Parathyroid adenoma (tissue), 2 donors: ENCODE measurements around the gene SPATA2L.

ENCODE experiments used
- H2AFZ ChIP-seq: fragments of 300-600 bp; sonication (generic); one replicate; pipeline ENCODE4 v1.7.0; 2017; ENCODE audit warnings: antibody characterized with exemption, mild to moderate bottlenecking
- H3K27ac ChIP-seq: fragments of 300-600 bp; sonication (generic); one replicate; pipeline ENCODE4 v1.7.0; 2017
- H3K27me3 ChIP-seq: fragments of 300-600 bp; sonication (generic); one replicate; pipeline ENCODE4 v1.7.0; 2017; ENCODE audit warnings: low read length; ENCODE audit not compliant: control insufficient read depth, insufficient read depth
- H3K36me3 ChIP-seq: fragments of 300-600 bp; sonication (generic); one replicate; pipeline ENCODE4 v1.7.0; 2017; ENCODE audit warnings: low read length; ENCODE audit not compliant: control insufficient read depth, insufficient read depth
- H3K4me1 ChIP-seq: fragments of 300-600 bp; sonication (generic); one replicate; pipeline ENCODE4 v1.7.0; 2017; ENCODE audit warnings: control low read depth
- H3K4me2 ChIP-seq: fragments of 300-600 bp; sonication (generic); one replicate; pipeline ENCODE4 v1.7.0; 2017; ENCODE audit warnings: low read length
- H3K4me3 ChIP-seq: fragments of 300-600 bp; sonication (generic); one replicate; pipeline ENCODE4 v1.7.0; 2017; ENCODE audit warnings: low read depth, low read length
- H3K79me2 ChIP-seq: fragments of 300-600 bp; sonication (generic); one replicate; pipeline ENCODE4 v1.7.0; 2017; ENCODE audit warnings: control low read depth
- H3K9ac ChIP-seq: fragments of 300-600 bp; sonication (generic); one replicate; pipeline ENCODE4 v1.7.0; 2017; ENCODE audit warnings: mild to moderate bottlenecking
- H3K9me3 ChIP-seq: fragments of 300-600 bp; sonication (generic); one replicate; pipeline ENCODE4 v1.7.0; 2017; ENCODE audit warnings: low read length; ENCODE audit not compliant: control insufficient read depth
- TF ChIP-seq, protein P1 (sequence below): fragments of 300-600 bp; sonication (generic); IDR thresholded peaks from one replicate; pipeline ENCODE4 v1.7.0; 2017; ENCODE audit warnings: antibody characterized with exemption, mild to moderate bottlenecking
- donor health status: primary hyperparathyroidism.

Gene SPATA2L

GRCh38 chr16:89717688-89718505 is 16.4 kb upstream of the SPATA2L start:
- Histone ChIP-seq H3K4me3 (no peak overlapping the region), H3K9me3 (no peaks in the 10 kb centered on the region), H3K27me3 (no peaks in the 10 kb centered on the region), H3K79me2 (peaks cover 13% of the 10 kb centered on the region), H3K27ac (no peak overlapping the region), H3K4me2 (no peak overlapping the region), H3K4me1 (no peaks in the 10 kb centered on the region), H3K36me3 (no peaks in the 10 kb centered on the region), H2AFZ (no peak overlapping the region), H3K9ac (no peak overlapping the region)
- TF ChIP-seq, protein P1, sequence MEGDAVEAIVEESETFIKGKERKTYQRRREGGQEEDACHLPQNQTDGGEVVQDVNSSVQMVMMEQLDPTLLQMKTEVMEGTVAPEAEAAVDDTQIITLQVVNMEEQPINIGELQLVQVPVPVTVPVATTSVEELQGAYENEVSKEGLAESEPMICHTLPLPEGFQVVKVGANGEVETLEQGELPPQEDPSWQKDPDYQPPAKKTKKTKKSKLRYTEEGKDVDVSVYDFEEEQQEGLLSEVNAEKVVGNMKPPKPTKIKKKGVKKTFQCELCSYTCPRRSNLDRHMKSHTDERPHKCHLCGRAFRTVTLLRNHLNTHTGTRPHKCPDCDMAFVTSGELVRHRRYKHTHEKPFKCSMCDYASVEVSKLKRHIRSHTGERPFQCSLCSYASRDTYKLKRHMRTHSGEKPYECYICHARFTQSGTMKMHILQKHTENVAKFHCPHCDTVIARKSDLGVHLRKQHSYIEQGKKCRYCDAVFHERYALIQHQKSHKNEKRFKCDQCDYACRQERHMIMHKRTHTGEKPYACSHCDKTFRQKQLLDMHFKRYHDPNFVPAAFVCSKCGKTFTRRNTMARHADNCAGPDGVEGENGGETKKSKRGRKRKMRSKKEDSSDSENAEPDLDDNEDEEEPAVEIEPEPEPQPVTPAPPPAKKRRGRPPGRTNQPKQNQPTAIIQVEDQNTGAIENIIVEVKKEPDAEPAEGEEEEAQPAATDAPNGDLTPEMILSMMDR: no peak

DNA sequence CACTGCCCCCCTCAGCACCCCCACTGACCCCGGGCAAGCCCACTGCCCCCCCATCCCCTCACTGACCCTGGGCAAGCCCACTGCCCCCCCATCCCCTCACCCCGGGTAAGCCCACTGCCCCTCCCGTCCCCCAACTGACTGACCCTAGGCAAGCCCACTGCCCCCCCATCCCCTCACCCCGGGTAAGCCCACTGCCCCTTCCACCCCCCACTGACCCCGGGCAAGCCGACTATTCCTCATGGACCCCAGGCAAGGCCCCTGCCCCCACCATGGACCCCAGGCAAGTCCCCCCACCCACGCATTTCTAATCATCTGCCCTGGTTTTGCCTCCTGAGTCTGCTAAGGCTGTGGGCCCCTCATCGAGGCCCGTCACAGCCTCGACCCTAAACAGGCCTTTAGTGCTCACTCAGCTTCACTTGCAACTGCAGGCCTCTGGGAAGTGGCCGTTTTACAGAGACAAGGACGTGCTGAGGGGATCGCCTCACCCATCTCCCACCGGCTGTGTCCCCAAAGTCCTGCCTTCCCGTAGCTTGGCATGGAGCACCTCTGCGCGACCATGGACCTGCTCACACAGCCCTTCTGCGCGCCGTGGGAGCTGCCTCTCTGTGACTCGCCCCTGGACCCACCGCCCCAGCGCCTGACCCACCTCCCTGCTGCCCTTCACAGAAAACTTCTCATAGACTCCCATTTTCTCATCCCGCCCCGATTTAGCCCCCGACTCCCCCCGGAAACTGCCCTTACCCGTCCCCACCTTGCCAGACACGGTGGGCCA is 15.6 kb upstream of the SPATA2L start:
- TF ChIP-seq, protein P1: no peak
- H2AFZ ChIP-seq: no peak overlapping the region
- no peak overlapping the region for H3K27ac ChIP-seq

GRCh38 chr16:89716493-89716892 is 15.0 kb upstream of the SPATA2L start:
- no peak overlapping the region for H3K4me3 ChIP-seq
- H3K4me1 ChIP-seq: no peaks in the 10 kb centered on the region
- no peak overlapping the region for H3K27ac ChIP-seq
- no peak overlapping the region for H2AFZ ChIP-seq
- no peaks in the 10 kb centered on the region for H3K27me3 ChIP-seq
- H3K36me3 ChIP-seq: no peaks in the 10 kb centered on the region
- peaks cover 13% of the 10 kb centered on the region for H3K79me2 ChIP-seq
- TF ChIP-seq, protein P1: no peak
- H3K4me2 ChIP-seq: no peak overlapping the region
- H3K9ac ChIP-seq: no peak overlapping the region
- no peaks in the 10 kb centered on the region for H3K9me3 ChIP-seq

More for the DNA sequence above, 15.6 kb upstream of the SPATA2L start:
- H3K4me2 ChIP-seq: no peak overlapping the region
- H3K36me3 ChIP-seq: no peaks in the 10 kb centered on the region
- no peaks in the 10 kb centered on the region for H3K27me3 ChIP-seq
- no peak overlapping the region for H3K4me3 ChIP-seq
- H3K4me1 ChIP-seq: no peaks in the 10 kb centered on the region
- H3K9me3 ChIP-seq: no peaks in the 10 kb centered on the region
- H3K79me2 ChIP-seq: peaks cover 13% of the 10 kb centered on the region
- no peak overlapping the region for H3K9ac ChIP-seq

- Histone ChIP-seq H3K4me1 (no peaks in the 10 kb centered on the region), H2AFZ (no peak overlapping the region), H3K27me3 (no peaks in the 10 kb centered on the region), H3K9ac (no peak overlapping the region), H3K36me3 (no peaks in the 10 kb centered on the region), H3K27ac (no peak overlapping the region), H3K4me3 (no peak overlapping the region), H3K9me3 (no peaks in the 10 kb centered on the region), H3K4me2 (no peak overlapping the region), H3K79me2 (no peaks in the 10 kb centered on the region)
- TF ChIP-seq, protein P1: no peak
Measured at GRCh38 chr16:89712274-89712781, 10.8 kb upstream of the SPATA2L start.
